Activated CD8-positive, alpha-beta T cell treated with anti-CD3 and anti-CD28 coated beads for 36 hours (primary cell): ENCODE measurements around the gene GHRHR. TPM values are rescaled to one million over a fixed set of nuclear protein-coding genes. Genes with fewer than 3 reads are reported as not detected.

ENCODE experiments used
- ATAC-seq: fragments of 200-7000 bp; cut with Tn5 transposase; one replicate; pipeline ENCODE4 v1.10.0; 2021; ENCODE audit warnings: mild to moderate bottlenecking, moderate library complexity
- CTCF ChIA-PET: fragments of 350-600 bp; sonication (Branson Sonifier 250); formaldehyde crosslinking; loops from one replicate; lab custom pipeline; 2021; ENCODE audit warnings: antibody characterized with exemption; lab: Charles Lee
- POLR2A ChIA-PET: fragments of 350-600 bp; sonication (Branson Sonifier 250); formaldehyde crosslinking; loops from one replicate; lab custom pipeline; 2021; ENCODE audit warnings: antibody characterized with exemption; lab: Charles Lee
- DNase-seq: peaks from one replicate; pipeline ENCODE4 v3.0.0-alpha.2; 2020
- H3K27ac Mint-ChIP-seq: one replicate; pipeline ENCODE4 v1.8.0; 2021; ENCODE audit warnings: mild to moderate bottlenecking, mixed read lengths
- H3K27me3 Mint-ChIP-seq: one replicate; pipeline ENCODE4 v1.8.0; 2021; ENCODE audit warnings: mixed read lengths
- H3K36me3 Mint-ChIP-seq: one replicate; pipeline ENCODE4 v1.8.0; 2021; ENCODE audit warnings: low read depth, mixed read lengths
- H3K4me1 Mint-ChIP-seq: one replicate; pipeline ENCODE4 v1.8.0; 2021; ENCODE audit warnings: low read depth, mixed read lengths
- H3K4me3 Mint-ChIP-seq: one replicate; pipeline ENCODE4 v1.8.0; 2021; ENCODE audit warnings: mild to moderate bottlenecking, moderate library complexity, mixed read lengths
- H3K9me3 Mint-ChIP-seq: one replicate; pipeline ENCODE4 v1.8.0; 2021; ENCODE audit warnings: mixed read lengths
- CTCF ChIP-seq: fragments of 200-600 bp; IDR thresholded peaks from one replicate; pipeline ENCODE4 v1.8.0; 2022; ENCODE audit warnings: antibody characterized with exemption, mild to moderate bottlenecking
- intact Hi-C: fragments of 100-400 bp; cut with micrococcal nuclease; formaldehyde crosslinking; loops from one replicate; pipeline ENCODE4 v1.10.0; 2022
- total RNA-seq, 2 experiments: library from RNA; stranded (reverse); gene quantifications; one replicate each; pipeline ENCODE4 v1.2.3, GENCODE V29; 2021

GHRHR gene
- total RNA-seq, 2 experiments from 2014 or later = not detected

DNA sequence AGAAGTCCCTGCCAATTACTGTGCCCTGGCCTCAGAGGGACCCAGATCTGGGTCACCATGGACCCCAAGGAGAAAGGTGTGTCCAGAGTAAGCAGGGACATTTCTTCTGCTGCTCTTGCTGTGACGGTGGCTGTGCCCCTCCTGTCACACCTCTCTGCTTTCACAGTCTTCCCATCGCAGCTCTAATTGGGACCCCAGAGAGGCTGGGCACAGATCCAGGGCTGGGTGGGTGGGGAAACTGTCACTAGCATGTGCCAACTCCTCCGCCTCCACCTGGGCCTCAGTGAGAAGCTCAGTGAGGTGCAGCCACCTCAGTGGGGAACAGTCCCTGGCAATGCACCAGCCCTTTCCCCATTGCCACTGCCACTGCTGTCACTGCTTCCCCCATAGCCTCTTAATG, 51.1 kb downstream of the GHRHR start:
- POLR2A ChIA-PET = no interaction called here
- no peaks in the 10 kb centered on the region for H3K36me3 Mint-ChIP-seq
- H3K9me3 Mint-ChIP-seq = peaks cover 2% of the 10 kb centered on the region
- ATAC-seq = no peak
- no peak for DNase-seq
- intact Hi-C loops = no loop called here
- no peaks in the 10 kb centered on the region for H3K4me1 Mint-ChIP-seq
- CTCF ChIA-PET = interaction anchor here (2.0 kb wide), 1 partner anchor 31 kb away, joined by 7 read pairs; no protein-coding TSS in a partner anchor
- H3K27me3 Mint-ChIP-seq = peaks cover 11% of the 10 kb centered on the region
- no peak overlapping the region for H3K4me3 Mint-ChIP-seq
- TF ChIP-seq CTCF = no peak
- no peak overlapping the region for H3K27ac Mint-ChIP-seq

DNA sequence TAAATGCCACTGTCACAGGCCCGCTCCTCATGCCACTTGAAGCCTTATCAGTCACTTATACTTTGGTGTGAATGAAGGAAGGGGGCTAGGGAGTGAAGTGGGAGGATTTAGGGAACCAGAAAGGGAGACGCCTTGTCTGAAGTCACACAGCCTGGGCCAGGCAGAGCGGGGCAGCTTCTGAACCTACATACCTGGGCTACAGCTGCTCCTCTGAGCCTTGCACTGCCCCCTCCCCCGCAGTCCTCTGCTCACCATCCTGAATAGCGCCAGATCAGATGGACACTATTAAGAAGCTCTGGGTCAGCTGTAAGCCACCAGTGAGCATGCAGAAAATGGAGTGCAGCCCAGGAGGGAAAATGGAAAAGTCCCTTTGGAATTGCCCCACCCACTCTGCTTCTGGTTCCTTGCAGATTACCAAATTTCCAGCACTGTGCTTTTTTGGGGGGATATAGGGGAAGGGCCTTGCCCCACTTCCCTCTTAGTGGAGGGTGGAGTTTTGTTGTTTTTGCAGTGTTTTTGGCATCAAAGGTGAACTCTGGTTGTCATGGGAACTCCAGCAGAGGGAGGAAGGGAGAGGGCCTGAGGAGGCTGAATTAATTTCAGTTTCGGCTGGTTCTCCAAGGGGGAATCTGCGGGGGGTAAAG, 53.4 kb downstream of the GHRHR start:
- H3K27ac Mint-ChIP-seq = no peak overlapping the region
- DNase-seq = no peak
- no peaks in the 10 kb centered on the region for H3K9me3 Mint-ChIP-seq
- no peaks in the 10 kb centered on the region for H3K36me3 Mint-ChIP-seq
- POLR2A ChIA-PET = no interaction called here
- no peak for TF ChIP-seq CTCF
- H3K4me3 Mint-ChIP-seq = no peak overlapping the region
- no peak for ATAC-seq
- H3K27me3 Mint-ChIP-seq = peaks cover 9% of the 10 kb centered on the region
- intact Hi-C loops = no loop called here
- H3K4me1 Mint-ChIP-seq = no peaks in the 10 kb centered on the region
- CTCF ChIA-PET = interaction anchor here (2.0 kb wide), 1 partner anchor 33 kb away, joined by 7 read pairs; no protein-coding TSS in a partner anchor

DNA sequence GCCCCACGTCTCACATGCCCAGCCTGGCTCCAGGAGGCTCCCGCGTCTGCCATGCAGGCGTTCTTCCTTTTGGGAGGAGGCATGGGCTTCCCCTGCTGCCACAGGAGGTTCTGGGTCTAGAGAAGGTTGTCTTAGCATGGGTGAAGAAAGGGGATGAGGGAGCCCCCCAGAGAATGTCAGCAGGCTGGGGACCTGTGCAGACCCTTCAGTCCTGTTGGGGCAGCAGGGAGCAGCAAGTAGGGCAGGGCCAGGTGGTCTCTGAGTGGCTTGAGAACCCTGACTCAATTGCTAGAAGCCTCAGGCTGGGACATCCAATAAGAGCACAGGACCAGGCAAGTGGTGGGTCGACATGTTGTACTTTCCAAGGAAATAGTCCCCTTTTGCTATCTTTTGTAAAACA, 54.0 kb downstream of the GHRHR start:
- DNase-seq = no peak
- TF ChIP-seq CTCF = no peak
- intact Hi-C loops = no loop called here
- Mint-ChIP-seq H3K27ac (no peak overlapping the region), H3K4me1 (peaks cover 2% of the 10 kb centered on the region), H3K4me3 (no peak overlapping the region), H3K36me3 (no peaks in the 10 kb centered on the region), H3K27me3 (peaks cover 9% of the 10 kb centered on the region), H3K9me3 (no peaks in the 10 kb centered on the region)
- ATAC-seq = no peak
- POLR2A ChIA-PET = no interaction called here
- CTCF ChIA-PET = no interaction called here

- Mint-ChIP-seq H3K4me1 (peaks cover 16% of the 10 kb centered on the region), H3K27ac (no peak overlapping the region)
Observed at GRCh38 chr7:31019509-31019908, 55.8 kb downstream of the GHRHR start.

More at GRCh38 chr7:31019509-31019908, 55.8 kb downstream of the GHRHR start:
- peaks cover 7% of the 10 kb centered on the region for H3K27me3 Mint-ChIP-seq
- ChIA-PET POLR2A (no interaction called here), CTCF (interaction anchor here (1.4 kb wide), 1 partner anchor 81 kb away, joined by 5 read pairs; no protein-coding TSS in a partner anchor)
- H3K36me3 Mint-ChIP-seq = peaks cover 3% of the 10 kb centered on the region
- no peak for TF ChIP-seq CTCF
- ATAC-seq (no peak), DNase-seq (no peak)
- peaks cover 6% of the 10 kb centered on the region for H3K9me3 Mint-ChIP-seq
- no peak overlapping the region for H3K4me3 Mint-ChIP-seq
- intact Hi-C loops = no loop called here
